Activated CD8-positive, alpha-beta memory T cell treated with anti-CD3 and anti-CD28 coated beads for 1 hour (primary cell): ENCODE data around the gene SMOC2.

ENCODE experiments used
- DNase-seq, 2 donors: peaks; one replicate each; pipeline ENCODE4 v3.0.0-alpha.2; 2020; ENCODE audit warnings: low read depth in 1 of 2; ENCODE audit errors: extremely low read depth in 1 of 2

The SMOC2 gene

GRCh38 chr6:168479421-168479820, 38.4 kb downstream of the SMOC2 start:
- DNase-seq, result no peak

- no peak for DNase-seq
These were observed 39.5 kb downstream of the SMOC2 start for GRCh38 chr6:168480481-168480880.

GRCh38 chr6:168485818-168486217, 44.8 kb downstream of the SMOC2 start:
- no peak for DNase-seq

GRCh38 chr6:168490757-168491156, 49.8 kb downstream of the SMOC2 start:
- DNase-seq, result no peak

- DNase-seq, result no peak
These were observed 53.0 kb downstream of the SMOC2 start for GRCh38 chr6:168493976-168494375.

- no peak for DNase-seq
These were observed 53.7 kb downstream of the SMOC2 start for GRCh38 chr6:168494726-168495125.

- DNase-seq, result no peak
These were observed 54.1 kb downstream of the SMOC2 start for GRCh38 chr6:168495133-168495532.

- DNase-seq, result no peak
These were observed 54.7 kb downstream of the SMOC2 start for GRCh38 chr6:168495636-168496035.

- no peak for DNase-seq
These were observed 55.4 kb downstream of the SMOC2 start for GRCh38 chr6:168496139-168496996.

- DNase-seq, result no peak
These were observed 56.0 kb downstream of the SMOC2 start for GRCh38 chr6:168496997-168497331.

- no peak for DNase-seq
These were observed 56.4 kb downstream of the SMOC2 start for GRCh38 chr6:168497381-168497780.

- DNase-seq, result no peak
These were observed 57.3 kb downstream of the SMOC2 start for GRCh38 chr6:168498161-168498843.

GRCh38 chr6:168499045-168499650, 58.2 kb downstream of the SMOC2 start:
- no peak for DNase-seq

- no peak for DNase-seq
These were observed 59.5 kb downstream of the SMOC2 start for GRCh38 chr6:168500519-168500918.

GRCh38 chr6:168501561-168501960, 60.6 kb downstream of the SMOC2 start:
- DNase-seq, result no peak

- DNase-seq, result no peak
These were observed 63.4 kb downstream of the SMOC2 start for GRCh38 chr6:168504366-168504765.

- DNase-seq, result no peak
These were observed 65.5 kb downstream of the SMOC2 start for GRCh38 chr6:168506460-168506859.

- no peak for DNase-seq
These were observed 66.3 kb downstream of the SMOC2 start for GRCh38 chr6:168507297-168507696.

- DNase-seq, result no peak
These were observed 66.7 kb downstream of the SMOC2 start for GRCh38 chr6:168507730-168508129.

- DNase-seq, result no peak
These were observed 67.9 kb downstream of the SMOC2 start for GRCh38 chr6:168508903-168509302.

- DNase-seq, result no peak
These were observed 72.8 kb downstream of the SMOC2 start for GRCh38 chr6:168513766-168514165.

- DNase-seq, result no peak
These were observed 73.2 kb downstream of the SMOC2 start for GRCh38 chr6:168514216-168514615.
